Measurements from ENCODE around the gene CTU2.

DNA sequence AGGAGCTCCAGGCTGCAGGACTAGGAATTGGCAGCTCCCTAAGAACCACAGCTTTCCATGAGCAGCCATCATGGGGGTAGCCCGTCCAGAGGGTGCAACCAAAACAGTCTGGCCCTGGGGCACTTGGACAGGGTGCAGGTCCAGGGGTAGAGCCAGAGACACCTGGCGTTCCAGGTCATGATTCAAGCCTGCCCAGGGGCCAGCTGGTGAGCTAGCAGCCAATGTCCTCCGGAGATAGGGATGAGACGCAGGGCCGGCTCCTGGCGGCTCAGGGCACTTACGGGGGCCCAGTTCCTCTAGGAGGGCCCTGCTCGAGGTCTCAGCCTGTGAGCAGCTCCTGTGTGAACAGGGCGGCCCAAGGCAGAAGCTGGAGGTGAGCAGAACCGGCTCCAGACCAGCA lies 56.6 kb downstream of the CTU2 start:
- TF ChIP-seq CREB5 (CRISPR knock-in tag; IDR thresholded peaks at IDR 0.05; ENCODE audit: low read depth): no peak
- no peak for TF ChIP-seq ZNF8 (CRISPR knock-in tag; IDR thresholded peaks at IDR 0.05)
- TF ChIP-seq ISL1 (CRISPR knock-in tag; IDR thresholded peaks at IDR 0.05): no peak
- TF ChIP-seq OSR1 (CRISPR knock-in tag; IDR thresholded peaks at IDR 0.05): no peak
- no peak for TF ChIP-seq TCF4 (CRISPR knock-in tag; IDR thresholded peaks at IDR 0.05; ENCODE audit: borderline replicate concordance)
